GM20000 (cell line): ENCODE results near the gene CCDC138.

Source experiments
- DNase-seq: peaks from one replicate; pipeline ENCODE4 v3.0.0; 2012; ENCODE audit warnings: low spot score
- CTCF ChIP-seq: IDR thresholded peaks from 2 replicates; pipeline ENCODE4 v1.5.1; 2012; ENCODE audit warnings: mild to moderate bottlenecking, control low read depth; ENCODE audit errors: extremely low read depth, missing control alignments

The CCDC138 gene

GRCh38 chr2:108923736-108924579, 137.4 kb downstream of the CCDC138 start:
- no peak for TF ChIP-seq CTCF
- no peak for DNase-seq

- TF ChIP-seq CTCF, result no peak
- DNase-seq, result no peak
Measured at GRCh38 chr2:108924580-108925251, 138.1 kb downstream of the CCDC138 start.

GRCh38 chr2:108925286-108925685, 138.7 kb downstream of the CCDC138 start:
- TF ChIP-seq CTCF, result no peak
- DNase-seq, result no peak

- DNase-seq, result no peak
- no peak for TF ChIP-seq CTCF
Measured at GRCh38 chr2:108925735-108926134, 139.2 kb downstream of the CCDC138 start.
